ENCODE measurements around the gene TP73.
A peak's percentile ranks its signal among the peaks of the same experiment; 100 is the strongest.

The TP73 gene

GRCh38 chr1:3650248-3651025 lies 1.9 kb upstream of the TP73 start:
- no peak for DNase-seq
- peaks cover 14 to 50% of the 10 kb centered on the region in 2 donors for H3K27me3 ChIP-seq
- H3K36me3 ChIP-seq: peaks cover 15 to 22% (median 19%) of the 10 kb centered on the region in 3 donors
- peak overlapping the region; percentile 85 to 94 for H3K4me3 ChIP-seq
- H3K4me1 ChIP-seq: peaks cover 0 to 42% (median 38%) of the 10 kb centered on the region in 4 donors
- H3K27ac ChIP-seq: no peak overlapping the region
- TF ChIP-seq CTCF (IDR thresholded peaks at IDR 0.05): no peak
- H3K9me3 ChIP-seq: no peaks in the 10 kb centered on the region
- intact Hi-C loops (cut with DNase I; ENCODE audit: low total_unique reads): no loop called here

- Histone ChIP-seq H3K4me1 (peaks cover 0 to 42% (median 38%) of the 10 kb centered on the region in 4 donors), H3K27me3 (peaks cover 14 to 56% of the 10 kb centered on the region in 2 donors), H3K4me3 (peak overlapping the region; percentile 3 to 94), H3K36me3 (peaks cover 9 to 14% (median 11%) of the 10 kb centered on the region in 3 donors), H3K27ac (no peak overlapping the region), H3K9me3 (no peaks in the 10 kb centered on the region)
- intact Hi-C loops (cut with DNase I; ENCODE audit: low total_unique reads): no loop called here
- TF ChIP-seq CTCF (IDR thresholded peaks at IDR 0.05): no peak
- no peak for DNase-seq
These were observed 1.0 kb upstream of the TP73 start for GRCh38 chr1:3651026-3651929.

GRCh38 chr1:3652548-3653285 lies 401 bp downstream of the TP73 start:
- intact Hi-C loops (cut with DNase I; ENCODE audit: low total_unique reads): no loop called here
- Histone ChIP-seq H3K9me3 (no peaks in the 10 kb centered on the region), H3K27me3 (peaks cover 14 to 70% of the 10 kb centered on the region in 2 donors), H3K4me3 (peak overlapping the region; percentile 28 to 94), H3K4me1 (peaks cover 0 to 42% (median 38%) of the 10 kb centered on the region in 4 donors), H3K27ac (no peak overlapping the region), H3K36me3 (no peaks in the 10 kb centered on the region)
- TF ChIP-seq CTCF (IDR thresholded peaks at IDR 0.05): no peak
- DNase-seq: no peak

- no peak overlapping the region for H3K4me3 ChIP-seq
- intact Hi-C loops (cut with DNase I; ENCODE audit: low total_unique reads): no loop called here
- peaks cover 14 to 76% of the 10 kb centered on the region in 2 donors for H3K27me3 ChIP-seq
These were observed 936 bp downstream of the TP73 start for GRCh38 chr1:3653286-3653618.

More at GRCh38 chr1:3653286-3653618, 936 bp downstream of the TP73 start:
- Histone ChIP-seq H3K4me1 (peaks cover 0 to 42% (median 38%) of the 10 kb centered on the region in 4 donors), H3K36me3 (no peaks in the 10 kb centered on the region), H3K9me3 (no peaks in the 10 kb centered on the region), H3K27ac (no peak overlapping the region)
- no peak for DNase-seq
- no peak for TF ChIP-seq CTCF (IDR thresholded peaks at IDR 0.05)
